M059J (cell line): Measurements from ENCODE around the gene SLCO2B1. TPM values are rescaled to one million over a fixed set of nuclear protein-coding genes. Genes with fewer than 3 reads are reported as not detected.

Experiments used
- DNase-seq: peaks from one replicate; pipeline ENCODE4 v3.0.0-alpha.2; 2012; ENCODE audit warnings: low read depth
- total RNA-seq: library from RNA; depleted of rRNA; stranded (reverse); fragments of >200 nt; shearing (Covaris generic); gene quantifications from 2 replicates; pipeline ENCODE4 v1.2.3, GENCODE V29; 2014; rRNA removed

Gene SLCO2B1
- total RNA-seq = 0.74 TPM in 1 of 2 replicates, not detected in the other

- DNase-seq = no peak
Measured at GRCh38 chr11:75150879-75151278, at the start of gene SLCO2B1. TSS of gene SLCO2B1 (plus strand) at chr11:75151107. CDS start at chr11:75151382, 275 bp downstream.

GRCh38 chr11:75101424-75102128 lies 49.3 kb upstream of the SLCO2B1 start:
- no peak for DNase-seq

GRCh38 chr11:75103380-75104026 lies 47.4 kb upstream of the SLCO2B1 start:
- DNase-seq = peak; percentile 77

- DNase-seq = peak; percentile 70
Measured at GRCh38 chr11:75105462-75105925, 45.4 kb upstream of the SLCO2B1 start.

- peak; percentile 14 for DNase-seq
Measured at GRCh38 chr11:75105967-75106681, 44.8 kb upstream of the SLCO2B1 start.

GRCh38 chr11:75107187-75107586 lies 43.7 kb upstream of the SLCO2B1 start:
- DNase-seq = peak; percentile 73

- no peak for DNase-seq
Measured at GRCh38 chr11:75112200-75112599, 38.7 kb upstream of the SLCO2B1 start.

- no peak for DNase-seq
Measured at GRCh38 chr11:75113030-75113429, 37.9 kb upstream of the SLCO2B1 start.

- DNase-seq = no peak
Measured at GRCh38 chr11:75114465-75114864, 36.4 kb upstream of the SLCO2B1 start.

- no peak for DNase-seq
Measured at GRCh38 chr11:75118577-75118976, 32.3 kb upstream of the SLCO2B1 start.

GRCh38 chr11:75126564-75126963 lies 24.3 kb upstream of the SLCO2B1 start:
- DNase-seq = no peak

- no peak for DNase-seq
Measured at GRCh38 chr11:75132080-75132479, 18.8 kb upstream of the SLCO2B1 start.

GRCh38 chr11:75133976-75134375 lies 16.9 kb upstream of the SLCO2B1 start:
- DNase-seq = no peak

- DNase-seq = no peak
Measured at GRCh38 chr11:75135021-75135650, 15.8 kb upstream of the SLCO2B1 start.

GRCh38 chr11:75135651-75136050 lies 15.3 kb upstream of the SLCO2B1 start:
- DNase-seq = no peak

- no peak for DNase-seq
Measured at GRCh38 chr11:75140269-75141138, 10.4 kb upstream of the SLCO2B1 start.

- no peak for DNase-seq
Measured at GRCh38 chr11:75141166-75141565, 9.7 kb upstream of the SLCO2B1 start.

- DNase-seq = peak; percentile 95
Measured at GRCh38 chr11:75142714-75143419, 8.0 kb upstream of the SLCO2B1 start.

GRCh38 chr11:75143420-75143731 lies 7.5 kb upstream of the SLCO2B1 start:
- DNase-seq = no peak

- no peak for DNase-seq
Measured at GRCh38 chr11:75144716-75145014, 6.2 kb upstream of the SLCO2B1 start.
